Subcutaneous adipose tissue (tissue), 4 donors: Measurements from ENCODE around the gene LCNL1. TPM values are rescaled to one million over a fixed set of nuclear protein-coding genes. Genes with fewer than 3 reads are reported as not detected.

Experiments
- total RNA-seq, 4 donors: library from RNA; depleted of rRNA; stranded (reverse); fragments of >200 nt; gene quantifications; one replicate each; pipeline ENCODE4 v1.1.0, GENCODE V29; 2016
- TF ChIP-seq, protein P1 (sequence below): fragments of 450-650 bp; IDR thresholded peaks from one replicate; pipeline ENCODE4 v1.5.1; 2016; ENCODE audit warnings: low read depth, mild to moderate bottlenecking, control low read depth, antibody characterized with exemption, moderate library complexity

Gene LCNL1
- total RNA-seq, 4 donors from 2014 or later, result not detected

DNA sequence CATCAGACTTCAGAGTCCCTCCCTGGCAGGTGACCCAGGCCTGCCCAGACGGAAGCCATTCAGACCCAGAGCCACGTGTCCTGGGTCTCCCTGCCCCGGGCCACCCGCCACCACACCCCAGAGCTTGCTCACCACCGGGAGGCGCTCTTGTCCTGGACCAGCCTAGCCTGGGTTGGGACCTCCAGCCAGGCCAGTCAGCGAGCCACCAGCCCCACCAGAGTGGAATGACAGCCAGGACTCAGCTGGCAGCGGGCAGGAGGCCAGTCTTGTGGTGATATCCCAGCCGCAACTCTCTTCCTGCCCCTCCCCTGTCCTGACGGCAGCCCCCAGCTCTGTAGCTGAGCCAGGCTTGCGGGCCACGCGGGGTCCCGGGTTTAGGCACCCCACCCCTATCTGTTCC is 7.1 kb upstream of the LCNL1 start:
- TF ChIP-seq, protein P1, sequence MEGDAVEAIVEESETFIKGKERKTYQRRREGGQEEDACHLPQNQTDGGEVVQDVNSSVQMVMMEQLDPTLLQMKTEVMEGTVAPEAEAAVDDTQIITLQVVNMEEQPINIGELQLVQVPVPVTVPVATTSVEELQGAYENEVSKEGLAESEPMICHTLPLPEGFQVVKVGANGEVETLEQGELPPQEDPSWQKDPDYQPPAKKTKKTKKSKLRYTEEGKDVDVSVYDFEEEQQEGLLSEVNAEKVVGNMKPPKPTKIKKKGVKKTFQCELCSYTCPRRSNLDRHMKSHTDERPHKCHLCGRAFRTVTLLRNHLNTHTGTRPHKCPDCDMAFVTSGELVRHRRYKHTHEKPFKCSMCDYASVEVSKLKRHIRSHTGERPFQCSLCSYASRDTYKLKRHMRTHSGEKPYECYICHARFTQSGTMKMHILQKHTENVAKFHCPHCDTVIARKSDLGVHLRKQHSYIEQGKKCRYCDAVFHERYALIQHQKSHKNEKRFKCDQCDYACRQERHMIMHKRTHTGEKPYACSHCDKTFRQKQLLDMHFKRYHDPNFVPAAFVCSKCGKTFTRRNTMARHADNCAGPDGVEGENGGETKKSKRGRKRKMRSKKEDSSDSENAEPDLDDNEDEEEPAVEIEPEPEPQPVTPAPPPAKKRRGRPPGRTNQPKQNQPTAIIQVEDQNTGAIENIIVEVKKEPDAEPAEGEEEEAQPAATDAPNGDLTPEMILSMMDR, result no peak

DNA sequence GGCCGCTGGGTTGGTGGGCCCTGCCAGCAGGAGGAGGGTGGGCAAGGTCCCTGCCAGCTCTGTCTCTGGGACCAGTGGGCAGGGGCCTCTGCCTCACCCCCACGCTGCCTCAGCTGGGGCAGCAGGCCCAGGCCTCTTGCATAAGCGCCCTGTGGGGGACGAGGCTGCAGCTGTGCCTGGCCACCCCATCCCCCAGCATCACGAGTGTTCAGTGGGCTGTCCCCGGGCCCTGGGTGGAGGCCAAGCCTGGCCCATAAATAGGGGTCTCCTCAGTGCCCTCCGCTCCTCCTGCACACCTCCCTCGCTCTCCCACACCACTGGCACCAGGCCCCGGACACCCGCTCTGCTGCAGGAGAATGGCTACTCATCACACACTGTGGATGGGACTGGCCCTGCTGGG is 5.6 kb upstream of the LCNL1 start, which contains the start of gene PTGDS:
Gene PTGDS, plus strand, starts transcription at position 282 of the 400 bp plus-strand sequence. Its CDS starts 75 bp downstream, at position 357.
- TF ChIP-seq, protein P1, result no peak

DNA sequence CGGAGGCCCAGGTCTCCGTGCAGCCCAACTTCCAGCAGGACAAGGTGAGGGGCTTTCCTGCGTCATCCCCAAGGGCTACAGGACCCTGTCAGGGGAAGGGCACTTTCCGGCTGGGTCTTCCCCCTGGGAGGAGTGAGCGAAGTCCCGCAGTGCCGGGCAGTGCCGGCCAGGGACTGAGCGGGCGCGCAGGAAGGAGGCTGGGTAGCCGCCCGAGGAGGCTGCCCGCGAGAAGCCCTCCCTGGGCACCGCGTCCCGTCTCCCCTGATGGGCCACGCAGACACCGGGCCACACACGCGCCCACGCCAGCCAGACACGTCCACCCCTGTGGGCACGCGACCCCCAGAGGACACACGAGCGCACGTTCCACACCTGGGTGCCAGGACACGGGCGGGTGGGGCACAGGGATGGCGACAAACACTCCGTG is 5.1 kb upstream of the LCNL1 start:
- TF ChIP-seq, protein P1, result no peak

DNA sequence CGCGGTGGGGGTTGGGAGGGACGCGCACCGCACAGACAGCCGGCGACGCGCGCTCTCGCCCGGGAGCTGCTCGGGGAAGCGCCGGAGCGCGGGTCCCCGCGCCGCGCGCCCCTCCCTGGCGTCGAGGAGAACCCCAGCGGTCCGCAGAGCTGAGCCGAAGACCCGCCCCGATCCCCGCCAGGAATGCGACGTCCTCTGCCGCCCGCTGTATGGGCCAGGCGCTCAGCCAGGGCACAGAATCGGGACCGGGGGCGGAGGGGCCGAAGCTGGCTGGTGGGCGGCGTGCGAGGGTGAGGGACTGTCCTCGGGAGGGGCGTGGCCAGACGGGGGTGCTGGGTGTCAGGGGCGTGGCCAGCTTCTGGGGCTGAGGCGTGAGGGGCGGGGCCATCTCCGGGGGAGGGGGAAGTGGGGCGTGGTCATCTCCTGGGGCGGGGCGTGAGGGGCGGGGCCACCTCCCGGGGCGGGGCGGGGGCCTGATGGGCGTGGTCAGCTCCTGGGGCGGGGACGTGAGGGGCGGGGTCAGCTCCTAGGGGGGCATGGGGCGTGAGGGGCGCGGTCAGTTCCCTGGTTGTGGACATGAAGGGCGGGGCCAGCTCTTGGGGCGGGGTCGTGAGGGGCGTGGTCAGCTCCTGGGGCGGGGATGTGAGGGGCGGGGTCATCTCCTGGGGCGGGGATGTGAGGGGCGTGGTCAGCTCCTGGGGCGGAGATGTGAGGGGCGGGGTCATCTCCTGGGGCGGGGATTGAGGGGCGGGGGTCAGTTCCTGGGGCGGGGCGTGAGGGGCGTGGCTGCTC is 4.5 kb upstream of the LCNL1 start:
- TF ChIP-seq, protein P1, result no peak

DNA sequence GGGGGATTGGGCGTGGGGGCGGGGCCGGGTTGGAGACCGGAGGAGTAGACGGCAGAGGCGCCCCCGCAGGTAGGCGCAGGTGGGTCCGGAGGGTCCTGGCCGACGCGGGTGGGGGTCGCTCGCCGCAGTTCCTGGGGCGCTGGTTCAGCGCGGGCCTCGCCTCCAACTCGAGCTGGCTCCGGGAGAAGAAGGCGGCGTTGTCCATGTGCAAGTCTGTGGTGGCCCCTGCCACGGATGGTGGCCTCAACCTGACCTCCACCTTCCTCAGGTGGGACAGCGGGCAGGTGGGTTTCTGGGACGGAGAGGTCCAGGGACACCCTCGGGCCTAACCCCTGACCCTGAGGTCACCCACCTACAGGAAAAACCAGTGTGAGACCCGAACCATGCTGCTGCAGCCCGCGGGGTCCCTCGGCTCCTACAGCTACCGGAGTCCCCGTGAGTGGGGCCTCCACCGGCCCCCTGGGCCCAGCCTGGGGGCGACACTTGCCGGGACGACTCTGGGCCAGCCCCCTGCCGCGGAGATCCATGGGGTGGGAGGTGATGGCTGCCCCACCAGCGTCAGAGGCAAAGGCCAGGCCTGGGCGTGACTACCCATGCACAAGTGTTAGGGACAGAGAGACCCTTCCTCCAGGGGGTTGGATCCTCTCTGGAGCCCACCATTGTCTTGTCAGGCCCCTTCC is 3.8 kb upstream of the LCNL1 start:
- TF ChIP-seq, protein P1, result no peak

DNA sequence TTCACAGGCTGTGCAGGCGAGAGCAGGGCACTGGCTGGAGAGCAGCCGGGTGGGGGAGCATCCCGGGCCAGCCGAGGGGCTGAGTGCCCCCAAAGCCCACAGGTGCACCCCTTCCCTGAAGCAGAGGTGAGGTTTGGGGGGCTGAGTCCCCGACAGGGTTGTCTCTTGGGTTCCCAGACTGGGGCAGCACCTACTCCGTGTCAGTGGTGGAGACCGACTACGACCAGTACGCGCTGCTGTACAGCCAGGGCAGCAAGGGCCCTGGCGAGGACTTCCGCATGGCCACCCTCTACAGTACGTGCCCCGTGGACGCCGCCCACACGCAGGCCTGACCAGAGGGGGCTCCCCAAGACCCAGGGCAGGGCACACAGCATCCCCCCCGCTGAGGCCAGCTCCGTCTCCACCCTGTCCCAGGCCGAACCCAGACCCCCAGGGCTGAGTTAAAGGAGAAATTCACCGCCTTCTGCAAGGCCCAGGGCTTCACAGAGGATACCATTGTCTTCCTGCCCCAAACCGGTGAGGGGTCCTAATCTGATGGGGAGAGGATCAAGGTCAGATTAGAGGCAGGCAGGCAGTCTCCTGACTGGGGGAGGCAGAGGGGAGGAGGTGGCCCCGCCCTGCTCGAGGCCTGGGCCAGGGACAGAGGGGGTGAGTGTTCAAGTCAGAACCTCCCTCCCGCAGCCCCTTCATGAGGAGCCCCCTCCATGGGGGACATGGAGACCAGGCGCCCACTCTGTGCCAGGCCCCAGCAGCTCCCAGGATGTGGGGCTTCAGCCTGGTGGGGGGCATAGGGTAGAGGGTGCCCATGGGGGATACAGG is 2.8 kb upstream of the LCNL1 start:
- TF ChIP-seq, protein P1, result no peak
